Breast epithelium (tissue), 3 donors: ENCODE results near the gene SLC35A1.

Experiments used
- POLR2A ChIP-seq: fragments of 450-650 bp; IDR thresholded peaks from one replicate; pipeline ENCODE4 v1.6.1; 2016; ENCODE audit warnings: antibody characterized with exemption, mild to moderate bottlenecking, moderate library complexity
- POLR2AphosphoS5 ChIP-seq, 3 donors: sonication (generic); formaldehyde crosslinking; IDR thresholded peaks; one replicate each; pipeline ENCODE4 v1.6.1; 2017; ENCODE audit warnings: antibody characterized with exemption in 3 of 3
- TF ChIP-seq, protein P1 (sequence below), 3 donors: fragments of 450-650 bp; IDR thresholded peaks; one replicate each; pipeline ENCODE4 v1.5.1; 2016 to 2017; ENCODE audit warnings: antibody characterized with exemption in 3 of 3, mild to moderate bottlenecking in 3 of 3, moderate library complexity in 3 of 3

DNA sequence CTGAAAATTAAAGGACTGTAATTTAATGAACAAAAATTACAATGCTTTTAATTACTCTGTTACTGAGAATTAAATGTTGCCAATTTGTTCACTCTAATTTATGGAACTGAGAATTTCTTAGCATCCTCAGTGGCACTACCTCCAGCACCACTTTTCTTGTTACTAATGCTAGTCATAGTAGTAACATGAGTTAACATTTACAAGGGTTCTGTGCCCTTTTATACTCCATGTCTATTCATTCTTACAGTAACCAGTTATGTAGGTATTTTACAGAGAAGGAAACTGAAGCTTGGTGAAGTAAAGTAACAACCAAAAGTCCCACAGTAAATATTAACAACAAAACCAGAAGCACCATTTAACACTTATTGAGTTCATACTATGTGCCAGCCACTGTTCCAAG lies 82.7 kb downstream of the SLC35A1 start:
- TF ChIP-seq, protein P1, sequence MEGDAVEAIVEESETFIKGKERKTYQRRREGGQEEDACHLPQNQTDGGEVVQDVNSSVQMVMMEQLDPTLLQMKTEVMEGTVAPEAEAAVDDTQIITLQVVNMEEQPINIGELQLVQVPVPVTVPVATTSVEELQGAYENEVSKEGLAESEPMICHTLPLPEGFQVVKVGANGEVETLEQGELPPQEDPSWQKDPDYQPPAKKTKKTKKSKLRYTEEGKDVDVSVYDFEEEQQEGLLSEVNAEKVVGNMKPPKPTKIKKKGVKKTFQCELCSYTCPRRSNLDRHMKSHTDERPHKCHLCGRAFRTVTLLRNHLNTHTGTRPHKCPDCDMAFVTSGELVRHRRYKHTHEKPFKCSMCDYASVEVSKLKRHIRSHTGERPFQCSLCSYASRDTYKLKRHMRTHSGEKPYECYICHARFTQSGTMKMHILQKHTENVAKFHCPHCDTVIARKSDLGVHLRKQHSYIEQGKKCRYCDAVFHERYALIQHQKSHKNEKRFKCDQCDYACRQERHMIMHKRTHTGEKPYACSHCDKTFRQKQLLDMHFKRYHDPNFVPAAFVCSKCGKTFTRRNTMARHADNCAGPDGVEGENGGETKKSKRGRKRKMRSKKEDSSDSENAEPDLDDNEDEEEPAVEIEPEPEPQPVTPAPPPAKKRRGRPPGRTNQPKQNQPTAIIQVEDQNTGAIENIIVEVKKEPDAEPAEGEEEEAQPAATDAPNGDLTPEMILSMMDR (IDR thresholded peaks at IDR 0.05) = no peak
- TF ChIP-seq POLR2A = no peak
- no peak for TF ChIP-seq POLR2AphosphoS5 (IDR thresholded peaks at IDR 0.05)
